SK-N-SH (cell line): ENCODE measurements around the gene LRRC17.

Source experiments
- GABPA ChIP-seq: IDR thresholded peaks from 2 replicates; pipeline ENCODE4 v1.4.0; 2012; ENCODE audit warnings: low read depth, mild to moderate bottlenecking
- POLR2AphosphoS5 ChIP-seq: IDR thresholded peaks from 2 replicates; pipeline ENCODE4 v1.6.1; 2012; ENCODE audit warnings: low read depth, low read length
- RAD21 ChIP-seq: IDR thresholded peaks from 2 replicates; pipeline ENCODE4 v1.6.1; 2012; ENCODE audit warnings: mild to moderate bottlenecking, low read length
- TAF1 ChIP-seq: IDR thresholded peaks from 2 replicates; pipeline ENCODE4 v1.6.1; 2012; ENCODE audit warnings: low read depth, mild to moderate bottlenecking, low read length, moderate library complexity, borderline replicate concordance
- TF ChIP-seq, protein P1 (sequence below): IDR thresholded peaks from 2 replicates; pipeline ENCODE4 v1.4.0; 2012; ENCODE audit warnings: low read depth
- TF ChIP-seq, protein P2 (sequence below): fragments of 200-600 bp; sonication (generic); IDR thresholded peaks from 2 replicates; pipeline ENCODE4 v1.6.1; 2017; ENCODE audit warnings: antibody characterized with exemption, mild to moderate bottlenecking, moderate library complexity
- TF ChIP-seq, protein P3 (sequence below): IDR thresholded peaks from 2 replicates; pipeline ENCODE4; 2012
- TF ChIP-seq, protein P4 (sequence below): fragments of 150-350 bp; IDR thresholded peaks from 2 replicates; pipeline ENCODE4 v1.6.1; 2017; ENCODE audit warnings: antibody characterized with exemption, low read length, low read depth, borderline replicate concordance

DNA sequence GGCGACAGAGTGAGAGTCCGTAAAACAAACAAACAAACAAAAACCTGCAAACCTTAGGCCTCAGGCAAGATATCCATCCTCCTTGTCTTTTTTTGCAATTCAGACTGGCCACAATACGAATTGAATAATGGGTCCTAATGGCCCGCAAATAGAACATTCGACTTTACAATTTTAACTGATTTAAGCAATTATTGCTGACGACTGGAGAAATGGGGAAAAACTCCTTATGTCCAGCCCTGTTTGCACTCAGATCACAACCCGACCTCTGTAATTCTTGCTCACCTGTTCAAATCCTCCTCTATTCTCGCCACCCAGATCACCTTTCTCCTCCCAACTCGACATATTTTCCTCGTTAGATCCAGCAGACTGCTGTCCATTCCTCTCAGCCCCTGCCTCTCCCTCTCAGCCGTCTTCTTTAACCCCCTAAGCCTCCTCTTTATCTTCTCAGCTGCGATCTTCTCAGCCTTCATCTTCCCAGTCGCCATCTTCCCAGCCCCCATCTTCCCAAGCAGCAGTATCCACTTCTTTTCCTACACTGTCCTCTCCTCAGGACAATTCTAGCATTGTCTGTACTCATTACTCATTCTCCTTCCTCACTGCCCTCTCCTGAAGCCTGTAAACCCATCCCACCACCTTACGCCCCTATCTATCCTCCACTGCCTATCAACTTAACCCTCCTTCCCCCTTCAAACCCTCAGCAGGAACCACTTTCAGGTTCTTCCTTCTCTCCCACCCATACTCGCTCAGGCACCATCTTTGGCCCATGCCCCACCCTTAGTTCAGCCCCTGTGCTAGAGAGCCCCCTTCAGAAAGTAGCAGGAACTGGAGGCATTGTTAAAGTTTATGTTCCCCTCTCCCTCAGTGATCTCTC lies 61.8 kb downstream of the LRRC17 start:
- no peak for TF ChIP-seq GABPA
- no peak for TF ChIP-seq POLR2AphosphoS5
- TF ChIP-seq, protein P1, sequence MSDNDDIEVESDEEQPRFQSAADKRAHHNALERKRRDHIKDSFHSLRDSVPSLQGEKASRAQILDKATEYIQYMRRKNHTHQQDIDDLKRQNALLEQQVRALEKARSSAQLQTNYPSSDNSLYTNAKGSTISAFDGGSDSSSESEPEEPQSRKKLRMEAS, result no peak
- TF ChIP-seq, protein P2, sequence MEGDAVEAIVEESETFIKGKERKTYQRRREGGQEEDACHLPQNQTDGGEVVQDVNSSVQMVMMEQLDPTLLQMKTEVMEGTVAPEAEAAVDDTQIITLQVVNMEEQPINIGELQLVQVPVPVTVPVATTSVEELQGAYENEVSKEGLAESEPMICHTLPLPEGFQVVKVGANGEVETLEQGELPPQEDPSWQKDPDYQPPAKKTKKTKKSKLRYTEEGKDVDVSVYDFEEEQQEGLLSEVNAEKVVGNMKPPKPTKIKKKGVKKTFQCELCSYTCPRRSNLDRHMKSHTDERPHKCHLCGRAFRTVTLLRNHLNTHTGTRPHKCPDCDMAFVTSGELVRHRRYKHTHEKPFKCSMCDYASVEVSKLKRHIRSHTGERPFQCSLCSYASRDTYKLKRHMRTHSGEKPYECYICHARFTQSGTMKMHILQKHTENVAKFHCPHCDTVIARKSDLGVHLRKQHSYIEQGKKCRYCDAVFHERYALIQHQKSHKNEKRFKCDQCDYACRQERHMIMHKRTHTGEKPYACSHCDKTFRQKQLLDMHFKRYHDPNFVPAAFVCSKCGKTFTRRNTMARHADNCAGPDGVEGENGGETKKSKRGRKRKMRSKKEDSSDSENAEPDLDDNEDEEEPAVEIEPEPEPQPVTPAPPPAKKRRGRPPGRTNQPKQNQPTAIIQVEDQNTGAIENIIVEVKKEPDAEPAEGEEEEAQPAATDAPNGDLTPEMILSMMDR, result peak; percentile 21; the same call in 1 of the 2 replicates
- TF ChIP-seq, protein P3, sequence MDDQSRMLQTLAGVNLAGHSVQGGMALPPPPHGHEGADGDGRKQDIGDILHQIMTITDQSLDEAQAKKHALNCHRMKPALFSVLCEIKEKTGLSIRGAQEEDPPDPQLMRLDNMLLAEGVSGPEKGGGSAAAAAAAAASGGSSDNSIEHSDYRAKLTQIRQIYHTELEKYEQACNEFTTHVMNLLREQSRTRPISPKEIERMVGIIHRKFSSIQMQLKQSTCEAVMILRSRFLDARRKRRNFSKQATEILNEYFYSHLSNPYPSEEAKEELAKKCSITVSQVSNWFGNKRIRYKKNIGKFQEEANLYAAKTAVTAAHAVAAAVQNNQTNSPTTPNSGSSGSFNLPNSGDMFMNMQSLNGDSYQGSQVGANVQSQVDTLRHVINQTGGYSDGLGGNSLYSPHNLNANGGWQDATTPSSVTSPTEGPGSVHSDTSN, result no peak
- peak; percentile 39 for TF ChIP-seq RAD21
- no peak for TF ChIP-seq TAF1
- TF ChIP-seq, protein P4, sequence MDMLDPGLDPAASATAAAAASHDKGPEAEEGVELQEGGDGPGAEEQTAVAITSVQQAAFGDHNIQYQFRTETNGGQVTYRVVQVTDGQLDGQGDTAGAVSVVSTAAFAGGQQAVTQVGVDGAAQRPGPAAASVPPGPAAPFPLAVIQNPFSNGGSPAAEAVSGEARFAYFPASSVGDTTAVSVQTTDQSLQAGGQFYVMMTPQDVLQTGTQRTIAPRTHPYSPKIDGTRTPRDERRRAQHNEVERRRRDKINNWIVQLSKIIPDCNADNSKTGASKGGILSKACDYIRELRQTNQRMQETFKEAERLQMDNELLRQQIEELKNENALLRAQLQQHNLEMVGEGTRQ, result no peak
